GM18502 (cell line): Measurements from ENCODE around the gene PPL.
"Not testable (repeated sequence)": the region's sequence is repeated elsewhere in the genome, so short reads cannot be mapped to it uniquely, and the experiment has no call there.

Experiments
- ATAC-seq: cut with Tn5 transposase; IDR thresholded peaks from one replicate; pipeline ENCODE4 v1.9.1; 2021; ENCODE audit warnings: mild to moderate bottlenecking; ENCODE audit not compliant: unreplicated experiment, poor library complexity

The PPL gene

GRCh38 chr16:4936181-4936990, 562 bp downstream of the PPL start:
- ATAC-seq = no peak

GRCh38 chr16:4935241-4935855, 1.6 kb downstream of the PPL start:
- no peak for ATAC-seq

- no peak for ATAC-seq
Observed at GRCh38 chr16:4934591-4934990, 2.4 kb downstream of the PPL start.

- no peak for ATAC-seq
Observed at GRCh38 chr16:4933871-4934395, 3.0 kb downstream of the PPL start.

GRCh38 chr16:4933433-4933832, 3.5 kb downstream of the PPL start:
- ATAC-seq = no peak

- no peak for ATAC-seq
Observed at GRCh38 chr16:4931381-4931780, 5.6 kb downstream of the PPL start.

GRCh38 chr16:4929619-4930018, 7.3 kb downstream of the PPL start:
- ATAC-seq = not testable (repeated sequence)

GRCh38 chr16:4928227-4928626, 8.7 kb downstream of the PPL start:
- no peak for ATAC-seq

- ATAC-seq = no peak
Observed at GRCh38 chr16:4927661-4928060, 9.3 kb downstream of the PPL start.

- ATAC-seq = no peak
Observed at GRCh38 chr16:4926928-4927327, 10.0 kb downstream of the PPL start.

GRCh38 chr16:4925791-4926190, 11.2 kb downstream of the PPL start:
- no peak for ATAC-seq

GRCh38 chr16:4925293-4925607, 11.7 kb downstream of the PPL start:
- ATAC-seq = no peak

- no peak for ATAC-seq
Observed at GRCh38 chr16:4924593-4925292, 12.2 kb downstream of the PPL start.

GRCh38 chr16:4923853-4924252, 13.1 kb downstream of the PPL start:
- no peak for ATAC-seq

GRCh38 chr16:4922721-4923342, 14.1 kb downstream of the PPL start:
- no peak for ATAC-seq

GRCh38 chr16:4920826-4921225, 16.1 kb downstream of the PPL start:
- ATAC-seq = no peak

GRCh38 chr16:4918781-4919251, 18.1 kb downstream of the PPL start:
- ATAC-seq = no peak

- no peak for ATAC-seq
Observed at GRCh38 chr16:4917117-4917516, 19.8 kb downstream of the PPL start.

GRCh38 chr16:4915226-4915761, 21.7 kb downstream of the PPL start:
- ATAC-seq = no peak

- no peak for ATAC-seq
Observed at GRCh38 chr16:4914528-4915225, 22.3 kb downstream of the PPL start.
